H1 (cell line): ENCODE results near the gene OR10G2. TPM values are rescaled to one million over a fixed set of nuclear protein-coding genes. Genes with fewer than 3 reads are reported as not detected.

Experiments used
- polyA plus RNA-seq, 7 experiments: library from polyadenylated mRNA; depleted of rRNA in 3 of 7; stranded (reverse) in 5 of 7; unstranded in 2 of 7; fragments of >200 nt in 5 of 7; fragments of 200-250 nt in 2 of 7; gene quantifications; 1 replicate in 5 of 7; 2 replicates in 1 of 7; 4 replicates in 1 of 7; pipeline versions ENCODE4 v1.2.1 to v1.2.3, GENCODE V29; 2011 to 2013; ENCODE audit warnings: missing spikeins in 2 of 7, mixed read lengths in 2 of 7
- total RNA-seq: library from RNA; stranded (reverse); fragmentation: NEBNext Ultra II Directional; extraction: Animal tissue kit (Norgen Biotek cat#: 25700); gene quantifications from 2 replicates; pipeline ENCODE4 v1.2.1, GENCODE V29; 2021

OR10G2 gene
- total and polyA plus RNA-seq, 2 of the 8 experiments (the other 6 are each of a cell fraction or from before 2014, with no cell fraction given) = not detected

Other genes with a start within 250 kb of the OR10G2 start
- 140 TPM in 2 replicates for gene CHD8, start 178.8 kb downstream of the OR10G2 start, total RNA-seq
- 88.3 and 90.8 TPM in 2 replicates for gene CHD8, start 178.8 kb downstream of the OR10G2 start, polyA plus RNA-seq (2011; rRNA removed)
- gene RAB2B, start 158.0 kb downstream of the OR10G2 start, total RNA-seq = 26.1 and 27.6 TPM in 2 replicates
- 13.6 and 23.4 TPM in 2 replicates for gene RAB2B, start 158.0 kb downstream of the OR10G2 start, polyA plus RNA-seq (2011; rRNA removed)
- 49.5 and 58.3 TPM in 2 replicates for gene TOX4, start 157.7 kb downstream of the OR10G2 start, total RNA-seq
- 50.5 and 51.5 TPM in 2 replicates for gene TOX4, start 157.7 kb downstream of the OR10G2 start, polyA plus RNA-seq (2011; rRNA removed)
- 98.6 and 103 TPM in 2 replicates for gene METTL3, start 123.6 kb downstream of the OR10G2 start, total RNA-seq
- gene METTL3, start 123.6 kb downstream of the OR10G2 start, polyA plus RNA-seq (2011; rRNA removed) = 144 and 152 TPM in 2 replicates
- 346 and 360 TPM in 2 replicates for gene SALL2, start 108.6 kb downstream of the OR10G2 start, total RNA-seq
- gene SALL2, start 108.6 kb downstream of the OR10G2 start, polyA plus RNA-seq (2011; rRNA removed) = 310 and 356 TPM in 2 replicates
- gene OR10G3, start 54.9 kb downstream of the OR10G2 start, total RNA-seq = not detected in 2 replicates
- not detected in 2 replicates for gene OR10G3, start 54.9 kb downstream of the OR10G2 start, polyA plus RNA-seq (2011; rRNA removed)
- not detected in 2 replicates for gene OR4E2, start 18.9 kb upstream of the OR10G2 start, total RNA-seq
- gene OR4E2, start 18.9 kb upstream of the OR10G2 start, polyA plus RNA-seq (2011; rRNA removed) = not detected in 2 replicates
- gene OR4E1, start 38.9 kb upstream of the OR10G2 start, total RNA-seq = not detected in 2 replicates
- not detected in 2 replicates for gene OR4E1, start 38.9 kb upstream of the OR10G2 start, polyA plus RNA-seq (2011; rRNA removed)